Measurements from ENCODE around the gene TESK2. TPM values are rescaled to one million over a fixed set of nuclear protein-coding genes. Genes with fewer than 3 reads are reported as not detected.
"Not testable (repeated sequence)": the region's sequence is repeated elsewhere in the genome, so short reads cannot be mapped to it uniquely, and the experiment has no call there.

Gene TESK2
- total and polyA plus RNA-seq, 5 donors = 1.6 to 4.7 (median 4.2) TPM

GRCh38 chr1:45470306-45470798 lies 20.6 kb downstream of the TESK2 start:
- Histone ChIP-seq H3K27me3 (ENCODE audit: control insufficient read depth, insufficient read depth) (no peaks in the 10 kb centered on the region), H3K4me3 (ENCODE audit: low read length) (no peak overlapping the region), H3K27ac (ENCODE audit: low read length) (no peak overlapping the region), H3K9me3 (ENCODE audit: control insufficient read depth, low read length) (no peaks in the 10 kb centered on the region), H3K4me1 (ENCODE audit: control insufficient read depth, insufficient read depth, low read length) (no peaks in the 10 kb centered on the region)
- DNase-seq = no peak
- WGBS = 58% methylated on average over 2 of the region's 2 CpGs
- ATAC-seq = no peak
- intact Hi-C loops (cut with DNase I) = loop anchor here in 1 of 4 donors (10.0 kb wide), 1 partner anchor 86 kb away; no protein-coding TSS in a partner anchor

- H3K4me3 ChIP-seq (ENCODE audit: low read length); H3K27ac ChIP-seq (ENCODE audit: low read length); DNase-seq; ATAC-seq; intact Hi-C loops (cut with DNase I); H3K27me3 ChIP-seq (ENCODE audit: control insufficient read depth, insufficient read depth); H3K9me3 ChIP-seq (ENCODE audit: control insufficient read depth, low read length); H3K4me1 ChIP-seq (ENCODE audit: control insufficient read depth, insufficient read depth, low read length): not testable (repeated sequence)
- WGBS = 80% methylated on average over 9 of the region's 9 CpGs
Observed at GRCh38 chr1:45467353-45467752, 23.6 kb downstream of the TESK2 start.

- H3K27me3 ChIP-seq (ENCODE audit: control insufficient read depth, insufficient read depth) = no peaks in the 10 kb centered on the region
- ATAC-seq (no peak), DNase-seq (no peak)
- no peak overlapping the region for H3K27ac ChIP-seq (ENCODE audit: low read length)
- no peak overlapping the region for H3K4me3 ChIP-seq (ENCODE audit: low read length)
- intact Hi-C loops (cut with DNase I) = no loop called here
- no peaks in the 10 kb centered on the region for H3K4me1 ChIP-seq (ENCODE audit: control insufficient read depth, insufficient read depth, low read length)
- H3K9me3 ChIP-seq (ENCODE audit: control insufficient read depth, low read length) = no peaks in the 10 kb centered on the region
Observed at GRCh38 chr1:45465277-45465676, 25.7 kb downstream of the TESK2 start.

- WGBS = over 99% methylated on average over 2 of the region's 2 CpGs
- no peak overlapping the region for H3K27ac ChIP-seq (ENCODE audit: low read length)
- DNase-seq = no peak
- no peak overlapping the region for H3K4me3 ChIP-seq (ENCODE audit: low read length)
- intact Hi-C loops (cut with DNase I) = no loop called here
- no peaks in the 10 kb centered on the region for H3K9me3 ChIP-seq (ENCODE audit: control insufficient read depth, low read length)
- no peak for ATAC-seq
- no peaks in the 10 kb centered on the region for H3K27me3 ChIP-seq (ENCODE audit: control insufficient read depth, insufficient read depth)
- no peaks in the 10 kb centered on the region for H3K4me1 ChIP-seq (ENCODE audit: control insufficient read depth, insufficient read depth, low read length)
Observed at GRCh38 chr1:45458894-45459293, 32.1 kb downstream of the TESK2 start.

- DNase-seq (no peak), ATAC-seq (no peak)
- Histone ChIP-seq H3K4me1 (ENCODE audit: control insufficient read depth, insufficient read depth, low read length) (no peaks in the 10 kb centered on the region), H3K4me3 (ENCODE audit: low read length) (no peak overlapping the region), H3K27ac (ENCODE audit: low read length) (no peak overlapping the region), H3K27me3 (ENCODE audit: control insufficient read depth, insufficient read depth) (no peaks in the 10 kb centered on the region), H3K9me3 (ENCODE audit: control insufficient read depth, low read length) (no peaks in the 10 kb centered on the region)
- intact Hi-C loops (cut with DNase I) = no loop called here
Observed at GRCh38 chr1:45456531-45456930, 34.4 kb downstream of the TESK2 start.

GRCh38 chr1:45455162-45455561 lies 35.8 kb downstream of the TESK2 start:
- DNase-seq (no peak), ATAC-seq (no peak)
- 87% methylated on average over 4 of the region's 4 CpGs for WGBS
- H3K4me1 ChIP-seq (ENCODE audit: control insufficient read depth, insufficient read depth, low read length) = peaks cover 1% of the 10 kb centered on the region
- no peak overlapping the region for H3K4me3 ChIP-seq (ENCODE audit: low read length)
- H3K27me3 ChIP-seq (ENCODE audit: control insufficient read depth, insufficient read depth) = no peaks in the 10 kb centered on the region
- intact Hi-C loops (cut with DNase I) = no loop called here
- no peaks in the 10 kb centered on the region for H3K9me3 ChIP-seq (ENCODE audit: control insufficient read depth, low read length)
- no peak overlapping the region for H3K27ac ChIP-seq (ENCODE audit: low read length)

GRCh38 chr1:45454464-45454863 lies 36.5 kb downstream of the TESK2 start:
- ATAC-seq (no peak), DNase-seq (no peak)
- intact Hi-C loops (cut with DNase I) = no loop called here
- Histone ChIP-seq H3K9me3 (ENCODE audit: control insufficient read depth, low read length) (no peaks in the 10 kb centered on the region), H3K4me1 (ENCODE audit: control insufficient read depth, insufficient read depth, low read length) (peaks cover 1% of the 10 kb centered on the region), H3K4me3 (ENCODE audit: low read length) (no peak overlapping the region), H3K27ac (ENCODE audit: low read length) (no peak overlapping the region), H3K27me3 (ENCODE audit: control insufficient read depth, insufficient read depth) (no peaks in the 10 kb centered on the region)
- WGBS = 96% methylated on average over 4 of the region's 4 CpGs

- DNase-seq (no peak), ATAC-seq (no peak)
- H3K27me3 ChIP-seq (ENCODE audit: control insufficient read depth, insufficient read depth) = no peaks in the 10 kb centered on the region
- no peak overlapping the region for H3K27ac ChIP-seq (ENCODE audit: low read length)
- intact Hi-C loops (cut with DNase I) = no loop called here
- H3K4me1 ChIP-seq (ENCODE audit: control insufficient read depth, insufficient read depth, low read length) = peaks cover 1% of the 10 kb centered on the region
- H3K4me3 ChIP-seq (ENCODE audit: low read length) = no peak overlapping the region
- no peaks in the 10 kb centered on the region for H3K9me3 ChIP-seq (ENCODE audit: control insufficient read depth, low read length)
- WGBS = 82% methylated on average over 3 of the region's 3 CpGs
Observed at GRCh38 chr1:45452503-45452902, 38.5 kb downstream of the TESK2 start.

- Histone ChIP-seq H3K27ac (ENCODE audit: low read length) (no peak overlapping the region), H3K4me3 (ENCODE audit: low read length) (no peak overlapping the region), H3K9me3 (ENCODE audit: control insufficient read depth, low read length) (no peaks in the 10 kb centered on the region), H3K27me3 (ENCODE audit: control insufficient read depth, insufficient read depth) (no peaks in the 10 kb centered on the region), H3K4me1 (ENCODE audit: control insufficient read depth, insufficient read depth, low read length) (peaks cover 1% of the 10 kb centered on the region)
- WGBS = 92% methylated on average over 3 of the region's 3 CpGs
- DNase-seq (no peak), ATAC-seq (no peak)
- intact Hi-C loops (cut with DNase I) = loop anchor here in 1 of 4 donors (10.0 kb wide), 1 partner anchor 54 kb away; no protein-coding TSS in a partner anchor
Observed at GRCh38 chr1:45448357-45448756, 42.6 kb downstream of the TESK2 start.

GRCh38 chr1:45446950-45447672 lies 43.9 kb downstream of the TESK2 start:
- intact Hi-C loops (cut with DNase I) = loop anchor here in 1 of 4 donors (10.0 kb wide), 1 partner anchor 52 kb away; no protein-coding TSS in a partner anchor
- DNase-seq = no peak
- ATAC-seq = no peak
- Histone ChIP-seq H3K27ac (ENCODE audit: low read length) (no peak overlapping the region), H3K4me3 (ENCODE audit: low read length) (no peak overlapping the region), H3K9me3 (ENCODE audit: control insufficient read depth, low read length) (no peaks in the 10 kb centered on the region), H3K4me1 (ENCODE audit: control insufficient read depth, insufficient read depth, low read length) (peaks cover 1% of the 10 kb centered on the region), H3K27me3 (ENCODE audit: control insufficient read depth, insufficient read depth) (no peaks in the 10 kb centered on the region)
- 79% methylated on average over 1 of the region's 1 CpG for WGBS

- 96% methylated on average over 1 of the region's 1 CpG for WGBS
- no peak overlapping the region for H3K4me3 ChIP-seq (ENCODE audit: low read length)
Observed at GRCh38 chr1:45446530-45446929, 44.4 kb downstream of the TESK2 start.

More at GRCh38 chr1:45446530-45446929, 44.4 kb downstream of the TESK2 start:
- Histone ChIP-seq H3K27ac (ENCODE audit: low read length) (no peak overlapping the region), H3K4me1 (ENCODE audit: control insufficient read depth, insufficient read depth, low read length) (peaks cover 1% of the 10 kb centered on the region), H3K9me3 (ENCODE audit: control insufficient read depth, low read length) (no peaks in the 10 kb centered on the region), H3K27me3 (ENCODE audit: control insufficient read depth, insufficient read depth) (no peaks in the 10 kb centered on the region)
- intact Hi-C loops (cut with DNase I) = loop anchor here in 1 of 4 donors (10.0 kb wide), 1 partner anchor 52 kb away; no protein-coding TSS in a partner anchor
- DNase-seq (no peak), ATAC-seq (no peak)
